PC-3 (cell line): ENCODE data around the gene IBA57. TPM values are rescaled to one million over a fixed set of nuclear protein-coding genes. Genes with fewer than 3 reads are reported as not detected.

Experiments
- ATAC-seq: fragments of 200-7000 bp; cut with Tn5 transposase; 2 replicates; pipeline ENCODE4 v1.9.1; 2020; ENCODE audit warnings: mild to moderate bottlenecking, moderate library complexity
- BruUV-seq: library from RNA; stranded (reverse); fragments of 400-500 nt; replicated peaks from 2 replicates; lab custom pipeline; 2021; lab: Mats Ljungman, UMichigan
- CTCF ChIA-PET: fragments of 300-600 bp; sonication (Branson Sonifier 250); formaldehyde crosslinking; loops from one replicate; lab custom pipeline; 2022; ENCODE audit warnings: antibody characterized with exemption; lab: Charles Lee
- POLR2A ChIA-PET: fragments of 300-600 bp; sonication (Branson Sonifier 250); formaldehyde crosslinking; loops from one replicate; lab custom pipeline; 2022; ENCODE audit warnings: antibody characterized with exemption; ENCODE audit not compliant: unreplicated experiment; lab: Charles Lee
- DNase-seq: peaks from one replicate; pipeline ENCODE4 v3.0.0-alpha.2; 2015
- H2AFZ ChIP-seq: fragments of 300-600 bp; sonication (generic); 2 replicates; pipeline ENCODE4 v1.6.0; 2016; ENCODE audit warnings: antibody characterized with exemption, low read length
- H3F3A ChIP-seq: fragments of 300-600 bp; sonication (generic); one replicate; pipeline ENCODE4 v1.6.0; 2017; ENCODE audit warnings: antibody characterized with exemption, low read length, control low read depth, mild to moderate bottlenecking; ENCODE audit not compliant: unreplicated experiment
- H3K27ac ChIP-seq: fragments of 300-600 bp; sonication (generic); 2 replicates; pipeline ENCODE4 v1.5.1; 2016; ENCODE audit warnings: mild to moderate bottlenecking, low read length
- H3K27me3 ChIP-seq: fragments of 300-600 bp; sonication (generic); 2 replicates; pipeline ENCODE4 v1.6.1; 2016; ENCODE audit warnings: low read length, mixed read lengths
- H3K36me3 ChIP-seq: fragments of 300-600 bp; sonication (generic); 2 replicates; pipeline ENCODE4 v1.6.1; 2016; ENCODE audit warnings: low read depth, mixed run types, low read length, mixed read lengths
- H3K4me1 ChIP-seq: fragments of 300-600 bp; sonication (generic); 2 replicates; pipeline ENCODE4 v1.5.1; 2016; ENCODE audit warnings: low read length; ENCODE audit not compliant: insufficient read depth
- H3K4me2 ChIP-seq: fragments of 300-600 bp; sonication (generic); 2 replicates; pipeline ENCODE4 v1.6.0; 2016; ENCODE audit warnings: low read length
- H3K4me3 ChIP-seq: fragments of 300-600 bp; sonication (generic); 2 replicates; pipeline ENCODE4 v1.5.1; 2016; ENCODE audit warnings: mild to moderate bottlenecking, low read length, mixed read lengths
- H3K79me2 ChIP-seq: fragments of 300-600 bp; sonication (generic); 2 replicates; pipeline ENCODE4 v1.6.1; 2017; ENCODE audit warnings: low read length, mixed read lengths
- H3K9ac ChIP-seq: fragments of 300-600 bp; sonication (generic); 2 replicates; pipeline ENCODE4 v1.6.0; 2016; ENCODE audit warnings: mild to moderate bottlenecking, low read length
- H3K9me2 ChIP-seq: fragments of 300-600 bp; sonication (generic); replicated peaks from 2 replicates; pipeline ENCODE4 v1.6.1; 2016; ENCODE audit warnings: mixed run types, low read length, mixed read lengths
- H3K9me3 ChIP-seq: fragments of 300-600 bp; sonication (generic); 2 replicates; pipeline ENCODE4 v1.6.1; 2016; ENCODE audit warnings: low read length, mixed read lengths
- H4K20me1 ChIP-seq: fragments of 300-600 bp; sonication (generic); 2 replicates; pipeline ENCODE4 v1.6.1; 2016; ENCODE audit warnings: low read length, mixed read lengths
- EZH2 ChIP-seq: fragments of 300-600 bp; sonication (generic); IDR thresholded peaks from one replicate; pipeline ENCODE4 v1.6.1; 2017; ENCODE audit warnings: antibody characterized with exemption, mild to moderate bottlenecking, low read length; ENCODE audit not compliant: unreplicated experiment
- EZH2phosphoT487 ChIP-seq: fragments of 300-600 bp; sonication (generic); IDR thresholded peaks from 2 replicates; pipeline ENCODE4 v1.6.1; 2018; ENCODE audit warnings: mild to moderate bottlenecking, antibody characterized with exemption, low read length, borderline replicate concordance
- intact Hi-C: fragments of 100-400 bp; cut with micrococcal nuclease; formaldehyde crosslinking; loops from 2 replicates; pipeline ENCODE4 v1.9.0; 2023
- total RNA-seq: library from RNA; depleted of rRNA; stranded (reverse); fragments of >200 nt; gene quantifications from 2 replicates; pipeline ENCODE4 v1.2.3, GENCODE V29; 2014
- TF ChIP-seq, protein P1 (sequence below): fragments of 300-600 bp; sonication (generic); conservative IDR thresholded peaks from 2 replicates; pipeline ENCODE4 v1.5.1; 2017; ENCODE audit warnings: antibody characterized with exemption, low read depth, mild to moderate bottlenecking, low read length

Gene IBA57
- total RNA-seq, 1 experiment from 2014 or later = 18.3 TPM

DNA sequence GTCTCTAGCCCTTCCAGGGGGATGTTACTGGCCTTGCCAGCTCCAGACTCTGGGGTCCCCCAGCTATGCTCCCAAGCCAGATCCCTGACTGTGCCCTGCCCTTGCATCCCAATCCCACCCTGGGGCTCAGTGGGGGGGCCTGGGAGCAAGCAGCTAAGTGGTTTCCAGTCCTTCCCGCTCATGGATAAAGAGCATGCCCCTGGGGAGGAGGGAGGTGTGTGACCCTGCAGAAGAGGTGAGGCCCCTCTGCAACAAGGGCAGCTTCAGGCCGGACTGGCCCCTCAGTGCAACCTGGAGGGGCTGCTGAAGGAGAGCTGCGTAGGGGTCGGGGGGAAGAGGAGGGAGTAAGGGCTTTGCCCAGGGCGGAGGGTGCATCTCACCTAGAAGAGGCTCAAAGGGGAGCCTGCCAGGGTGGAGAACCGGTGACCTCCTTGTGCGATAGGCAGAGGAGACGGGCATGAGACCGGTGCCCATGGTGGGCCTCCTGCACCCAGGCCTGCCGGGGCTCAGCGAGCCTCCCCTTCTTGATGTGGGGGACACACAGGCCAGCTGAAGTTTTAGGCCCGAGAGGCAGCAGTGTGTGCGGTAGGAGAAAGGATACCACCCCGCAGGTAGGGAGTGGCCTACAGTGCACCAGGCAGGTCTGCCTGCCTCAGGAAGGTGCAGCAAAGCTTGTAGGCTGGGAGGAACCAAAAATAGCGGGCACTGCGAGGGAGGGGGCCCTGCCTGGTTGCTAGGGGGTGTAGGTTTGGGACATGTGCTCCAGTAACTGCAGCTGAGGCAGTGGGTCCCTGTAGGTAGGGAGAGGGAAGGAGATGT lies 45.3 kb downstream of the IBA57 start:
- TF ChIP-seq, protein P1, sequence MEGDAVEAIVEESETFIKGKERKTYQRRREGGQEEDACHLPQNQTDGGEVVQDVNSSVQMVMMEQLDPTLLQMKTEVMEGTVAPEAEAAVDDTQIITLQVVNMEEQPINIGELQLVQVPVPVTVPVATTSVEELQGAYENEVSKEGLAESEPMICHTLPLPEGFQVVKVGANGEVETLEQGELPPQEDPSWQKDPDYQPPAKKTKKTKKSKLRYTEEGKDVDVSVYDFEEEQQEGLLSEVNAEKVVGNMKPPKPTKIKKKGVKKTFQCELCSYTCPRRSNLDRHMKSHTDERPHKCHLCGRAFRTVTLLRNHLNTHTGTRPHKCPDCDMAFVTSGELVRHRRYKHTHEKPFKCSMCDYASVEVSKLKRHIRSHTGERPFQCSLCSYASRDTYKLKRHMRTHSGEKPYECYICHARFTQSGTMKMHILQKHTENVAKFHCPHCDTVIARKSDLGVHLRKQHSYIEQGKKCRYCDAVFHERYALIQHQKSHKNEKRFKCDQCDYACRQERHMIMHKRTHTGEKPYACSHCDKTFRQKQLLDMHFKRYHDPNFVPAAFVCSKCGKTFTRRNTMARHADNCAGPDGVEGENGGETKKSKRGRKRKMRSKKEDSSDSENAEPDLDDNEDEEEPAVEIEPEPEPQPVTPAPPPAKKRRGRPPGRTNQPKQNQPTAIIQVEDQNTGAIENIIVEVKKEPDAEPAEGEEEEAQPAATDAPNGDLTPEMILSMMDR = no peak
- no peak for TF ChIP-seq EZH2
- no peak for TF ChIP-seq EZH2phosphoT487
- Histone ChIP-seq H3K79me2 (no peaks in the 10 kb centered on the region), H3K27me3 (no peaks in the 10 kb centered on the region), H3K36me3 (no peaks in the 10 kb centered on the region), H3K27ac (no peak overlapping the region), H3K4me3 (no peak overlapping the region), H3K4me2 (no peak overlapping the region), H3K9me3 (no peaks in the 10 kb centered on the region), H2AFZ (no peak overlapping the region), H4K20me1 (no peaks in the 10 kb centered on the region), H3K9ac (no peak overlapping the region), H3F3A (no peaks in the 10 kb centered on the region), H3K9me2 (no peaks in the 10 kb centered on the region), H3K4me1 (no peaks in the 10 kb centered on the region)
- BruUV-seq = no TSS peak
- no peak for DNase-seq
- POLR2A ChIA-PET = no interaction called here
- intact Hi-C loops = no loop called here
- ATAC-seq = no peak
- CTCF ChIA-PET = no interaction called here

DNA sequence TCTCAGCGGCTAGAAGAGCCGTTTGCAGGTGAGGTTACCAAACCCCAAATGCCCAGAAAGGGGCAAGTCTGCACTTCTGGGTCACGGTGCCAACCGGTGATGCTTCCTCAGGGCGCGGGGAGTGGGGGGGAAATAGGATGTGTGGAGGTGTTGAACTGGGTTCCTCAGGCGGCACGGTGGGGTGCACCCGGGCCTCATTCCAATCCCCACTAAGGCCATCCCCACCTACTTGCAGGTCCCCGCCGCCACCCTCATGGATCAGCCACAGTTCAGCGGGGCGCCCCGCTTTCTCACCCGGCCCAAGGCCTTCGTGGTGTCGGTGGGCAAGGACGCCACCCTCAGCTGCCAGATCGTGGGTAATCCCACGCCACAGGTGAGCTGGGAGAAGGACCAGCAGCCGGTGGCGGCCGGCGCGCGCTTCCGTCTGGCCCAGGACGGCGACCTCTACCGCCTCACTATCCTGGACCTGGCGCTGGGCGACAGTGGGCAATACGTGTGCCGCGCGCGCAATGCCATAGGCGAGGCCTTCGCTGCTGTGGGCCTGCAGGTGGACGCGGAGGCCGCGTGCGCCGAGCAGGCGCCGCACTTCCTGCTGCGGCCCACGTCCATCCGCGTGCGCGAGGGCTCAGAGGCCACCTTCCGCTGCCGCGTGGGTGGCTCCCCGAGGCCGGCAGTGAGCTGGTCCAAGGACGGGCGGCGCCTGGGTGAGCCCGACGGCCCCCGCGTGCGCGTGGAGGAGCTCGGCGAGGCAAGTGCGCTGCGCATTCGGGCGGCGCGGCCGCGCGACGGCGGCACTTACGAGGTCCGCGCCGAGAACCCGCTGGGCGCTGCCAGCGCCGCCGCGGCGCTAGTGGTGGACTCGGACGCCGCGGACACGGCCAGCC lies 46.2 kb downstream of the IBA57 start:
- Histone ChIP-seq H4K20me1 (no peaks in the 10 kb centered on the region), H3K9me3 (no peaks in the 10 kb centered on the region), H2AFZ (no peak overlapping the region), H3F3A (no peaks in the 10 kb centered on the region), H3K27ac (no peak overlapping the region), H3K9me2 (no peaks in the 10 kb centered on the region), H3K27me3 (no peaks in the 10 kb centered on the region), H3K36me3 (no peaks in the 10 kb centered on the region), H3K4me3 (no peak overlapping the region), H3K9ac (no peak overlapping the region), H3K79me2 (no peaks in the 10 kb centered on the region), H3K4me2 (no peak overlapping the region), H3K4me1 (no peaks in the 10 kb centered on the region)
- no peak for DNase-seq
- no TSS peak for BruUV-seq
- ATAC-seq = no peak
- TF ChIP-seq, protein P1 = no peak
- no peak for TF ChIP-seq EZH2
- no peak for TF ChIP-seq EZH2phosphoT487
- POLR2A ChIA-PET = no interaction called here
- CTCF ChIA-PET = no interaction called here
- intact Hi-C loops = loop anchor here (2.0 kb wide), 2 partner anchors 53 to 245 kb away; a partner anchor contains a TSS
